ENCODE data around the gene TMF1.

- TF ChIP-seq ELF1 (IDR thresholded peaks at IDR 0.05), result no peak
- no peak for TF ChIP-seq NRF1 (IDR thresholded peaks at IDR 0.05; ENCODE audit: low read depth, low read length)
Observed at GRCh38 chr3:69090021-69090420, 37.9 kb upstream of the TMF1 start.
